ENCODE results near the gene UBXN6. TPM values are rescaled to one million over a fixed set of nuclear protein-coding genes. Genes with fewer than 3 reads are reported as not detected.

UBXN6 gene
- total RNA-seq, 2 donors from 2014 or later: 82.7 to 199 TPM

GRCh38 chr19:4453232-4454179 lies 4.1 kb downstream of the UBXN6 start:
- H3K4me1 ChIP-seq (replicated peaks): peaks cover 17% of the 10 kb centered on the region

GRCh38 chr19:4452230-4452990 lies 5.2 kb downstream of the UBXN6 start:
- Histone ChIP-seq H3K27ac (no peak overlapping the region), H3K9me3 (no peaks in the 10 kb centered on the region), H3K36me3 (peaks cover 19 to 26% of the 10 kb centered on the region in 2 donors), H3K27me3 (replicated peaks; ENCODE audit: insufficient read depth) (no peaks in the 10 kb centered on the region), H3K4me3 (no peak overlapping the region), H3K4me1 (replicated peaks) (peaks cover 17% of the 10 kb centered on the region)
- TF ChIP-seq, protein P1, sequence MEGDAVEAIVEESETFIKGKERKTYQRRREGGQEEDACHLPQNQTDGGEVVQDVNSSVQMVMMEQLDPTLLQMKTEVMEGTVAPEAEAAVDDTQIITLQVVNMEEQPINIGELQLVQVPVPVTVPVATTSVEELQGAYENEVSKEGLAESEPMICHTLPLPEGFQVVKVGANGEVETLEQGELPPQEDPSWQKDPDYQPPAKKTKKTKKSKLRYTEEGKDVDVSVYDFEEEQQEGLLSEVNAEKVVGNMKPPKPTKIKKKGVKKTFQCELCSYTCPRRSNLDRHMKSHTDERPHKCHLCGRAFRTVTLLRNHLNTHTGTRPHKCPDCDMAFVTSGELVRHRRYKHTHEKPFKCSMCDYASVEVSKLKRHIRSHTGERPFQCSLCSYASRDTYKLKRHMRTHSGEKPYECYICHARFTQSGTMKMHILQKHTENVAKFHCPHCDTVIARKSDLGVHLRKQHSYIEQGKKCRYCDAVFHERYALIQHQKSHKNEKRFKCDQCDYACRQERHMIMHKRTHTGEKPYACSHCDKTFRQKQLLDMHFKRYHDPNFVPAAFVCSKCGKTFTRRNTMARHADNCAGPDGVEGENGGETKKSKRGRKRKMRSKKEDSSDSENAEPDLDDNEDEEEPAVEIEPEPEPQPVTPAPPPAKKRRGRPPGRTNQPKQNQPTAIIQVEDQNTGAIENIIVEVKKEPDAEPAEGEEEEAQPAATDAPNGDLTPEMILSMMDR (IDR thresholded peaks at IDR 0.05): no peak
- no peak for TF ChIP-seq POLR2AphosphoS5 (IDR thresholded peaks at IDR 0.05)
- no peak for TF ChIP-seq POLR2A (IDR thresholded peaks at IDR 0.05)
- intact Hi-C loops (cut with DNase I): no loop called here
- no peak for DNase-seq (ENCODE audit: low spot score)
- WGBS: 90% methylated on average over 18 of the region's 24 CpGs

More at GRCh38 chr19:4453232-4454179, 4.1 kb downstream of the UBXN6 start:
- H3K36me3 ChIP-seq: peaks cover 12 to 19% of the 10 kb centered on the region in 2 donors
- no peaks in the 10 kb centered on the region for H3K9me3 ChIP-seq
- TF ChIP-seq POLR2AphosphoS5 (IDR thresholded peaks at IDR 0.05) (no peak), POLR2A (IDR thresholded peaks at IDR 0.05) (no peak)
- TF ChIP-seq, protein P1 (IDR thresholded peaks at IDR 0.05): no peak
- H3K27ac ChIP-seq: no peak overlapping the region
- WGBS: 73% methylated on average over 34 of the region's 34 CpGs
- no peak for DNase-seq (ENCODE audit: low spot score)
- no peak overlapping the region for H3K4me3 ChIP-seq
- no peaks in the 10 kb centered on the region for H3K27me3 ChIP-seq (replicated peaks; ENCODE audit: insufficient read depth)
- intact Hi-C loops (cut with DNase I): no loop called here

GRCh38 chr19:4449639-4450028 lies 8.0 kb downstream of the UBXN6 start:
- intact Hi-C loops (cut with DNase I): no loop called here
- Histone ChIP-seq H3K27ac (peak overlapping the region; percentile 67 to 76), H3K9me3 (no peaks in the 10 kb centered on the region), H3K4me1 (replicated peaks) (no peaks in the 10 kb centered on the region), H3K27me3 (replicated peaks; ENCODE audit: insufficient read depth) (no peaks in the 10 kb centered on the region), H3K4me3 (no peak overlapping the region), H3K36me3 (peaks cover 40 to 47% of the 10 kb centered on the region in 2 donors)
- 65% methylated on average over 9 of the region's 9 CpGs for WGBS
- DNase-seq (ENCODE audit: low spot score): no peak
- TF ChIP-seq, protein P1 (IDR thresholded peaks at IDR 0.05): no peak
- no peak for TF ChIP-seq POLR2A (IDR thresholded peaks at IDR 0.05)
- TF ChIP-seq POLR2AphosphoS5 (IDR thresholded peaks at IDR 0.05): no peak

- Histone ChIP-seq H3K27ac (peak overlapping the region; percentile 67 to 76), H3K4me1 (replicated peaks) (no peaks in the 10 kb centered on the region), H3K36me3 (peaks cover 40 to 48% of the 10 kb centered on the region in 2 donors), H3K27me3 (replicated peaks; ENCODE audit: insufficient read depth) (no peaks in the 10 kb centered on the region), H3K9me3 (no peaks in the 10 kb centered on the region), H3K4me3 (no peak overlapping the region)
- TF ChIP-seq, protein P1 (IDR thresholded peaks at IDR 0.05): peak in 1 of 4 experiments; percentile 29
- peak; percentile 88 for TF ChIP-seq POLR2AphosphoS5 (IDR thresholded peaks at IDR 0.05)
- no peak for TF ChIP-seq POLR2A (IDR thresholded peaks at IDR 0.05)
- intact Hi-C loops (cut with DNase I): no loop called here
- WGBS: 27% methylated on average over 19 of the region's 24 CpGs
- peak; percentile 89 for DNase-seq (ENCODE audit: low spot score)
These were observed 8.5 kb downstream of the UBXN6 start for GRCh38 chr19:4449022-4449638.

All from prostate gland (tissue), 2 donors.